ENCODE data around the gene ASAP3.

DNA sequence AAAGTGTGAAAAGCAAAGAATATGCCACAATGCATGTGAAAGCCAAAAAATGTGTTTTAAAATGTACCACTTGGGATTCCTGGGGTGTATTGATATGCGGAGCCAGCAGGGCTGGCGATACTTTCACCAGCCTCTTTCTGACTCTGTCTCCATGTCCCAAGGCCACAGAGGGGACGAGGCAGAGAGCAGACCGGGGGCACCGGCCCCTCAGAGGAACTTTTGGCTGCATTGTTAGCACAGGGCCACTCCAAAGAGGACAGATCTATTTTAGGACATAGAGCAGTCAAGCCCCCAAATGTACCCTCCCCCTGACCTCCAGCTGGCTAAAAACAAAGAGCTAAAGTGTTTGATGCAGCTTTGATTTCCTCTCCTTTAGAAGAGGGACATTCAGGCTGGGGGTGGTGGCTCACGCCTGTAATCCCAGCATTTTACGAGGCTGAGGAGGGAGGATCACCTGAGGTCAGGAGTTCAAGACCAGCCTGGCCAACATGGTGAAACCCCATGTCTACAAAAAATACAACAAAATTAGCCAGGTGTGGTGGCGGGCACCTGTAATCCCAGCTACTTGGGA is 88.7 kb downstream of the ASAP3 start:
- TF ChIP-seq CTCF (conservative IDR thresholded peaks at IDR 0.05) (no peak), ZFX (IDR thresholded peaks at IDR 0.05) (no peak)
